ENCODE measurements around the gene HELZ.

GRCh38 chr17:67194134-67194533, 50.9 kb downstream of the HELZ start:
- TF ChIP-seq EP300 (IDR thresholded peaks at IDR 0.05) (no peak), CTCF (IDR thresholded peaks at IDR 0.05) (no peak)
